ENCODE results near the gene DNASE1.

DNA sequence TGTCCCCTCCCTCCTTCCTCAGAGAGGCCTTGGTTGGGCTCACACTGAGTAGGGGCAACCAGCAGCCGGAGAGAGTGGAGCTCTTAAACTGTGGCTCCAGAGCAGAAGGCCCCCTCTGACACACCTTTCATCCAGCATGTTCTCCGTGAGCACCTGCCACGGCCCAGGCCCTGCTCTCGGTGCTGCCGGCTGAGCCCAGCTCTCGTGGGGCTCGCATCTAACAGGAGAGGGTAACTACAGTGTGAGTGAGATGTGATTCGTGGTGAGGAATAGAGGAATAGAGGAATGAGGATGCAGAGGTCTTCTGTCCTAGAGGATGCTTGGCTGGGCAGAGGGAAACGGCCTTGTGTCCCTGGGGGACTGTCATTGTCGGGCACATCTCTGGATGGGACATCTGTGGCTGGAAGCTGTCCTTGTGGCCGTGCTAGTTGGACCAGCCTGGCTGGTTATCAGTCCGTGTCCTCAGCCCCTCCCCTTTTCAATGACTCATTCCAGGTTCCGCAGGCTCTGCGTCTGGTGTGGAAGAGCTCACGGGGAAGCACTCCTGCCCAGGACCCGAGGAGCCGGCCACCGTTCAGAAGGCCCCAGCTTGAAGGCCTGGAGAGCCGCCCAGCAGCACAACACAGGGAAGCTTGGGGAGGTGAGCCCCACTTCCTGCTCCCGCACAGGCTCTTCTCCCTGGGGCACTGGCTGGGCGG is 11.9 kb upstream of the DNASE1 start:
- TF ChIP-seq GABPA (IDR thresholded peaks at IDR 0.05; ENCODE audit: low read depth) (no peak), FOXM1 (IDR thresholded peaks at IDR 0.05; ENCODE audit: low read depth) (no peak)

Measured in SK-N-SH (cell line).